Skeletal muscle tissue (tissue), 4 donors: ENCODE measurements around the gene RALY. TPM values are rescaled to one million over a fixed set of nuclear protein-coding genes. Genes with fewer than 3 reads are reported as not detected.

Experiments used
- H3K27ac ChIP-seq: one replicate; pipeline ENCODE4 v1.7.0; 2013; ENCODE audit warnings: mild to moderate bottlenecking, low read depth, low read length, inconsistent platforms
- H3K27me3 ChIP-seq, 3 donors: one replicate each; pipeline ENCODE4 v1.7.0; 2013; ENCODE audit warnings: low read length in 3 of 3; ENCODE audit not compliant: control insufficient read depth in 3 of 3, insufficient read depth in 3 of 3
- H3K36me3 ChIP-seq, 3 donors: one replicate each; pipeline ENCODE4 v1.7.0; 2013; ENCODE audit warnings: low read length in 3 of 3; ENCODE audit not compliant: control insufficient read depth in 3 of 3, insufficient read depth in 3 of 3
- H3K4me1 ChIP-seq, 3 donors: one replicate each; pipeline ENCODE4 v1.7.0; 2013; ENCODE audit warnings: low read length in 3 of 3, mild to moderate bottlenecking in 3 of 3; ENCODE audit not compliant: control insufficient read depth in 3 of 3, insufficient read depth in 3 of 3
- H3K4me3 ChIP-seq, 3 donors: one replicate each; pipeline ENCODE4 v1.7.0; 2013; ENCODE audit warnings: low read length in 3 of 3
- H3K9ac ChIP-seq, 3 donors: one replicate each; pipeline ENCODE4 v1.7.0; 2013; ENCODE audit warnings: low read length in 3 of 3, mild to moderate bottlenecking in 3 of 3, moderate library complexity in 2 of 3, low read depth in 1 of 3
- H3K9me3 ChIP-seq, 3 donors: one replicate each; pipeline ENCODE4 v1.7.0; 2013; ENCODE audit warnings: low read length in 3 of 3; ENCODE audit not compliant: control insufficient read depth in 3 of 3
- total RNA-seq: library from RNA; depleted of rRNA; stranded (reverse); fragments of >200 nt; gene quantifications from one replicate; pipeline ENCODE4 v1.2.3, GENCODE V29; 2014
- donor health status: Osteomylitis.

The RALY gene
- total RNA-seq, 1 donor from 2014 or later, result 52.2 TPM

GRCh38 chr20:34013554-34013953, 19.8 kb downstream of the RALY start:
- H3K9ac ChIP-seq, result no peak overlapping the region
- H3K9me3 ChIP-seq, result no peaks in the 10 kb centered on the region
- H3K4me1 ChIP-seq, result peaks cover 37 to 62% (median 43%) of the 10 kb centered on the region in 3 donors
- no peak overlapping the region for H3K27ac ChIP-seq
- H3K27me3 ChIP-seq, result no peaks in the 10 kb centered on the region
- no peak overlapping the region for H3K4me3 ChIP-seq
- H3K36me3 ChIP-seq, result no peaks in the 10 kb centered on the region

DNA sequence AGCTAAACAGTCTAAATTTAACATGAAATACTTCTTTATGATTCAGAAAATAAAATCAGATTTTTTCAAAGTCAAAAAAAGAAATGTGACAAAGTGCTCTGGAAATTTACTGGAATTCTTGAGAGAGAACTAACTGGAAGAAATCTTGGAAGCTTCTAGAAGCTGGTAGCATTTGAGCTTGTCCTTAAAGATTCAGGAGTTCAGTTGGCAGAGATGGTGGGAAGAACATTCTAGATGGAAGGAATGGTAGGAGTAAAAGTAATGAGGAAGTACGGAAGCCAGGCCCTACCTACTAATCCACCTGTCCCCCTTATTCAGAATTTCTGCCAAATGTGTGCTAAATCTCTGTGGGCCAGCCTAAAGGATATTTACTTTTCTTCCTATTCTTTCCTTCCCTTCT, 21.2 kb downstream of the RALY start:
- H3K27me3 ChIP-seq, result no peaks in the 10 kb centered on the region
- no peaks in the 10 kb centered on the region for H3K9me3 ChIP-seq
- H3K27ac ChIP-seq, result no peak overlapping the region
- H3K4me1 ChIP-seq, result peaks cover 40 to 55% (median 45%) of the 10 kb centered on the region in 3 donors
- no peak overlapping the region for H3K4me3 ChIP-seq
- no peak overlapping the region for H3K9ac ChIP-seq
- no peaks in the 10 kb centered on the region for H3K36me3 ChIP-seq

GRCh38 chr20:34015401-34016335, 22.0 kb downstream of the RALY start:
- H3K9me3 ChIP-seq, result no peaks in the 10 kb centered on the region
- H3K9ac ChIP-seq, result no peak overlapping the region
- no peak overlapping the region for H3K27ac ChIP-seq
- H3K4me1 ChIP-seq, result peaks cover 36 to 52% (median 39%) of the 10 kb centered on the region in 3 donors
- H3K36me3 ChIP-seq, result no peaks in the 10 kb centered on the region
- no peaks in the 10 kb centered on the region for H3K27me3 ChIP-seq
- no peak overlapping the region for H3K4me3 ChIP-seq

- peaks cover 36 to 53% (median 39%) of the 10 kb centered on the region in 3 donors for H3K4me1 ChIP-seq
- no peak overlapping the region for H3K27ac ChIP-seq
- H3K36me3 ChIP-seq, result no peaks in the 10 kb centered on the region
- H3K4me3 ChIP-seq, result no peak overlapping the region
- no peaks in the 10 kb centered on the region for H3K27me3 ChIP-seq
- no peaks in the 10 kb centered on the region for H3K9me3 ChIP-seq
- H3K9ac ChIP-seq, result peak overlapping the region in 1 of 3 donors; percentile 10
These were observed 23.0 kb downstream of the RALY start for GRCh38 chr20:34016736-34017135.

DNA sequence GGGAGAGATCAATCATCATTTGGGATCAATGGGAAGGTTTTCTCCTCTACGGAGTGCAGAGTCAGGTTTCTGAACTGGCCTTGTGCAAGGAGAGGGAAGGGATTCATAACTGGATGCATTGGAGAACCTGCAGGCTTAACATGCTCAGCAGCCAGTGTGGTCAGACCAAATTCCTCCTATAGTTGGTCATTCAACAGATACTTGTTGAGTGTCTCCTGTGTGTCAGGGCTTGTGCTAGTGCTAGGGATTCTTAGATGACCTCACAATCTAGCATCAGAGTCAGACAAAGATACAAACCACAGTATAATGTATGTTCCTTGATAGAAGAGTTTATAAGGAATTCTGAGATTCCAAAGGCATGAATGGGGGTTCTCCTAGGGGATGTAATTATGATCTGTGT, 23.9 kb downstream of the RALY start:
- Histone ChIP-seq H3K36me3 (no peaks in the 10 kb centered on the region), H3K27me3 (no peaks in the 10 kb centered on the region), H3K4me1 (peaks cover 38 to 50% (median 41%) of the 10 kb centered on the region in 3 donors), H3K9me3 (no peaks in the 10 kb centered on the region), H3K9ac (no peak overlapping the region), H3K27ac (no peak overlapping the region), H3K4me3 (no peak overlapping the region)

GRCh38 chr20:34018166-34018565, 24.5 kb downstream of the RALY start:
- Histone ChIP-seq H3K27me3 (no peaks in the 10 kb centered on the region), H3K27ac (no peak overlapping the region), H3K36me3 (no peaks in the 10 kb centered on the region), H3K9me3 (no peaks in the 10 kb centered on the region), H3K9ac (no peak overlapping the region), H3K4me3 (no peak overlapping the region), H3K4me1 (peaks cover 38 to 55% (median 46%) of the 10 kb centered on the region in 3 donors)

- Histone ChIP-seq H3K27me3 (no peaks in the 10 kb centered on the region), H3K4me1 (peaks cover 50 to 60% (median 55%) of the 10 kb centered on the region in 3 donors), H3K27ac (no peak overlapping the region), H3K4me3 (no peak overlapping the region), H3K9ac (no peak overlapping the region), H3K36me3 (no peaks in the 10 kb centered on the region), H3K9me3 (no peaks in the 10 kb centered on the region)
These were observed 28.6 kb downstream of the RALY start for GRCh38 chr20:34022151-34022838.

GRCh38 chr20:34022839-34023234, 29.1 kb downstream of the RALY start:
- Histone ChIP-seq H3K27me3 (no peaks in the 10 kb centered on the region), H3K9me3 (no peaks in the 10 kb centered on the region), H3K27ac (no peak overlapping the region), H3K4me3 (no peak overlapping the region), H3K36me3 (no peaks in the 10 kb centered on the region), H3K4me1 (peaks cover 46 to 54% (median 52%) of the 10 kb centered on the region in 3 donors), H3K9ac (no peak overlapping the region)

GRCh38 chr20:34023937-34024722, 30.4 kb downstream of the RALY start:
- H3K9ac ChIP-seq, result peak overlapping the region in 2 of 3 donors; percentile 28 to 40
- no peaks in the 10 kb centered on the region for H3K27me3 ChIP-seq
- H3K9me3 ChIP-seq, result no peaks in the 10 kb centered on the region
- no peaks in the 10 kb centered on the region for H3K36me3 ChIP-seq
- peak overlapping the region; percentile 48 for H3K27ac ChIP-seq
- peaks cover 35 to 44% (median 40%) of the 10 kb centered on the region in 3 donors for H3K4me1 ChIP-seq
- H3K4me3 ChIP-seq, result peak overlapping the region in 1 of 3 donors; percentile 24
